ENCODE results near the gene ZNF778. TPM values are rescaled to one million over a fixed set of nuclear protein-coding genes. Genes with fewer than 3 reads are reported as not detected.

The ZNF778 gene
- total RNA-seq, 4 donors from 2014 or later, result 3.4 to 10.7 (median 6.5) TPM

DNA sequence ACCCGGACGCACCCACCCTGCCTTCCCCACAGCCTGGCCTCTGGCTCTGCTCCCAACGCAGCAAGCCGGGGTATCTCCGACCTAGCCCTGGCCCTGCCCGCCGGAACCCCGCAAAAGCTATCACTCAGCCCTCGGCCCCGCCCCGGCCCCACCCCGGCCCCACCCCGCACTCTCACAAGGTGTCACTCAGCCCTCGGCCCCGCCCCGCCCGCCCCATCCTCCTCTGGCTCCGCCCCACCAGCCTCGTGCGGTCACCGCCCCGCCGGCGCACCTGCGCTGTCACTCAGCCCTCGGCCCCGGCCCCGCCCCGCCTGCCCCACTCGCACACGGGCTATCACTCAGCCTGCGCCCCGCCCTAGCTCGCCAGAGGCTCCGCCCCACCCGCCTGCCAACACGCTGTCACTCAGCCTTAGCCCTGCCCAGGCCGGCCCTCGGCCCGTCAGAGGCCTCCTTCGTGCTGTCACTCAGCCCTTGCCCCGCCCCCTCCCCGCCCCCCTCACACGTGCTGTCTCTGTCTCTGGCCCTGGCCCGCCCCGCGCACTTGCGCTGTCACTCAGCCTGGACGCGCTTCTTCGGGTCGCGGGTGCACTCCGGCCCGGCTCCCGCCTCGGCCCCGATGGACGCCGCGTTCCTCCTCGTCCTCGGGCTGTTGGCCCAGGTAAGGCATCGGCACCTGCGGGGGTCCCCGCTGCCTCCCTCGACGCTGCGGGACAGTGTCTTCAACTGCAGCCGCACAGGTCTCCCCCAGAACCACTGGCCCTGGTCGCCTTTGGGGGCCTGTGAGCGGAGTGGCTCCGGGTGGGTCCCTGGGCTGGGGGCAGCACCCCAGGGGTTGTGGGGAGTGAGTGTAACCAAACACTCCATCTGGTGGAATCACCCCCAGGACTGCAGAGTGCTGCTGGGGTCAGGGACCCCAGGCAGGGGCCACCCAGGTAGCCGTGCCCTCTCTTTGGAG is 46.0 kb upstream of the ZNF778 start, which contains the start of gene CDH15:
TSS of gene CDH15 (plus strand) at position 533 of the 955 bp plus-strand sequence. CDS start at position 617, 84 bp downstream.
- H3K4me1 ChIP-seq, result peaks cover 20 to 34% (median 23%) of the 10 kb centered on the region in 3 donors
- 7% methylated on average over 11 of the region's 74 CpGs; no CpG with 5 or more reads in 1 of the 2 donors for WGBS, 2 donors
- H3K36me3 ChIP-seq, result no peaks in the 10 kb centered on the region
- H3K27me3 ChIP-seq, result peaks cover 0 to 99% (median 15%) of the 10 kb centered on the region in 4 donors
- TF ChIP-seq POLR2A (IDR thresholded peaks at IDR 0.05) (no peak), CTCF (IDR thresholded peaks at IDR 0.05) (no peak)
- H3K27ac ChIP-seq, result peak within 1 kb of the TSS in 1 of 4 donors; percentile 5
- no peaks in the 10 kb centered on the region for H3K9me3 ChIP-seq
- intact Hi-C loops (cut with DNase I), result loop anchor here (5.0 kb wide), 1 partner anchor 434 kb away; no protein-coding TSS in a partner anchor
- DNase-seq, result peak; percentile 64
- H3K4me3 ChIP-seq, result peak within 1 kb of the TSS in 3 of 4 donors; percentile 11 to 49 (median 34)

- Histone ChIP-seq H3K4me3 (no peak overlapping the region), H3K36me3 (no peaks in the 10 kb centered on the region), H3K27ac (no peak overlapping the region), H3K9me3 (no peaks in the 10 kb centered on the region), H3K4me1 (peaks cover 17 to 30% (median 21%) of the 10 kb centered on the region in 3 donors), H3K27me3 (peaks cover 0 to 99% (median 15%) of the 10 kb centered on the region in 4 donors)
- intact Hi-C loops (cut with DNase I), result loop anchor here (5.0 kb wide), 1 partner anchor 435 kb away; no protein-coding TSS in a partner anchor
- DNase-seq, result no peak
- no CpG with 5 or more reads among the region's 11 CpGs for WGBS, 2 donors
- no peak for TF ChIP-seq CTCF (IDR thresholded peaks at IDR 0.05)
- no peak for TF ChIP-seq POLR2A (IDR thresholded peaks at IDR 0.05)
Measured at GRCh38 chr16:89172171-89172527, 45.4 kb upstream of the ZNF778 start.

DNA sequence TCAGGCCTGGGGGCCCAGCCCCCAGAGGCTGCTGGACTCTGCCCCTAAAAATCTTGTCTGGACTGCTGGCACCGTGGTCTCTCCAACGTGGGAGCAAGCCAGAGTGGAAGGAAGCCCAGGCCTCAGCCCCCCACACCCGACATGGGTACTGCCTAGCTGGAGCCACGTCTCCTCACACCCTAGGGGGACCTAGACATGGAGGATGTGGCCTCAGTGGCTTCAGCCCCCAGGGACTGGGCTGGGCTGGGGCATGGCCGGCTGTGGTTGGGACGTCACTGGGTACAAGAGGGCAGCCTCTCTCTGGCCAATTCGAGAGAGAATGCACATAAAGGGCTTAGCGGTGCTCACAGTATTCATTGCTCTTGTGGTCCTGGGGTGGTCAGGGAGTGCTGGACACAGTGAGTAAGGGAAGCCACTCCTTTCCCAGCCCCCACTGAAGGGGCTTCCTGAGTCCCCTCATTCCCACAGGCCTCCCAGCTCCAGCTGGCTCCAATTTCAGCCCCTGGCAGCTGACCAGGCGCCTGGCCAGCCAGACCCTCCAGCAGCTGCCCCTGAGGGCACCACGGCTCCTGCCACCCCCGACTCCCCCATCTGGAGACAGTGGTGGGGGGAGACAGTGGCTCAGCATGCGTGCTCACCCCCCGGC is 44.9 kb upstream of the ZNF778 start:
- TF ChIP-seq POLR2A (IDR thresholded peaks at IDR 0.05) (no peak), CTCF (IDR thresholded peaks at IDR 0.05) (no peak)
- WGBS, 2 donors, result 40 to 44% methylated on average over 1 to 4 of the region's 13 CpGs

GRCh38 chr16:89173174-89173921 is 44.2 kb upstream of the ZNF778 start:
- Histone ChIP-seq H3K27ac (no peak overlapping the region), H3K9me3 (no peaks in the 10 kb centered on the region), H3K27me3 (peaks cover 0 to 99% (median 13%) of the 10 kb centered on the region in 4 donors), H3K4me3 (no peak overlapping the region), H3K4me1 (peaks cover 12 to 28% (median 18%) of the 10 kb centered on the region in 3 donors), H3K36me3 (no peaks in the 10 kb centered on the region)
- intact Hi-C loops (cut with DNase I), result loop anchor here (5.0 kb wide), 1 partner anchor 436 kb away; no protein-coding TSS in a partner anchor
- DNase-seq, result no peak
- 46 to 89% methylated on average over 3 of the region's 11 CpGs for WGBS, 2 donors
- TF ChIP-seq CTCF (IDR thresholded peaks at IDR 0.05), result no peak
- no peak for TF ChIP-seq POLR2A (IDR thresholded peaks at IDR 0.05)

More for the DNA sequence above, 44.9 kb upstream of the ZNF778 start:
- Histone ChIP-seq H3K27ac (no peak overlapping the region), H3K36me3 (no peaks in the 10 kb centered on the region), H3K4me3 (no peak overlapping the region), H3K9me3 (no peaks in the 10 kb centered on the region), H3K4me1 (peaks cover 12 to 25% (median 18%) of the 10 kb centered on the region in 3 donors), H3K27me3 (peaks cover 0 to 99% (median 15%) of the 10 kb centered on the region in 4 donors)
- DNase-seq, result no peak
- intact Hi-C loops (cut with DNase I), result loop anchor here (5.0 kb wide), 1 partner anchor 435 kb away; no protein-coding TSS in a partner anchor
